IPS-NIHi7 (cell line): ENCODE results near the gene ABHD12B.

ENCODE experiments used
- DNase-seq: peaks from one replicate; pipeline ENCODE4 v3.0.0; 2012; ENCODE audit warnings: mixed read lengths; ENCODE audit errors: extremely low spot score

Gene ABHD12B

GRCh38 chr14:50871914-50872732 is at the start of gene ABHD12B:
ABHD12B (plus strand) TSS chr14:50872053; CDS start chr14:50872175, 122 bp downstream.
- DNase-seq: peak; percentile 36

- DNase-seq: no peak
Measured at GRCh38 chr14:50822501-50823042, 49.3 kb upstream of the ABHD12B start.

- DNase-seq: no peak
Measured at GRCh38 chr14:50823051-50823761, 48.6 kb upstream of the ABHD12B start.

GRCh38 chr14:50823762-50824636 is 47.9 kb upstream of the ABHD12B start:
- no peak for DNase-seq

- DNase-seq: no peak
Measured at GRCh38 chr14:50825307-50825706, 46.5 kb upstream of the ABHD12B start.

GRCh38 chr14:50826681-50827080 is 45.2 kb upstream of the ABHD12B start:
- no peak for DNase-seq

GRCh38 chr14:50828721-50829488 is 42.9 kb upstream of the ABHD12B start:
- no peak for DNase-seq

GRCh38 chr14:50829489-50830043 is 42.3 kb upstream of the ABHD12B start:
- peak; percentile 20 for DNase-seq

- DNase-seq: peak; percentile 71
Measured at GRCh38 chr14:50830044-50830931, 41.6 kb upstream of the ABHD12B start.

GRCh38 chr14:50830932-50831725 is 40.7 kb upstream of the ABHD12B start, which contains the start of gene NIN:
NIN (minus strand) TSS chr14:50831162; CDS start chr14:50822056, 9,106 bp downstream.
- DNase-seq: peak; percentile 78

GRCh38 chr14:50831726-50832168 is 40.1 kb upstream of the ABHD12B start:
- peak; percentile 17 for DNase-seq

- DNase-seq: no peak
Measured at GRCh38 chr14:50832935-50833630, 38.8 kb upstream of the ABHD12B start.

- DNase-seq: no peak
Measured at GRCh38 chr14:50834802-50835276, 37.0 kb upstream of the ABHD12B start.

GRCh38 chr14:50835280-50835679 is 36.6 kb upstream of the ABHD12B start:
- no peak for DNase-seq

- DNase-seq: no peak
Measured at GRCh38 chr14:50836515-50836914, 35.3 kb upstream of the ABHD12B start.

- no peak for DNase-seq
Measured at GRCh38 chr14:50837271-50837670, 34.6 kb upstream of the ABHD12B start.

GRCh38 chr14:50837850-50838470 is 33.9 kb upstream of the ABHD12B start:
- DNase-seq: no peak
